GM19324 (cell line): ENCODE results near the gene ALDH3B2.
"Not testable (repeated sequence)": the region's sequence is repeated elsewhere in the genome, so short reads cannot be mapped to it uniquely, and the experiment has no call there.

Experiments used
- ATAC-seq: cut with Tn5 transposase; IDR thresholded peaks from one replicate; pipeline ENCODE4 v1.9.1; 2021; ENCODE audit warnings: mild to moderate bottlenecking, moderate library complexity; ENCODE audit not compliant: unreplicated experiment, low FRiP score

The ALDH3B2 gene

DNA sequence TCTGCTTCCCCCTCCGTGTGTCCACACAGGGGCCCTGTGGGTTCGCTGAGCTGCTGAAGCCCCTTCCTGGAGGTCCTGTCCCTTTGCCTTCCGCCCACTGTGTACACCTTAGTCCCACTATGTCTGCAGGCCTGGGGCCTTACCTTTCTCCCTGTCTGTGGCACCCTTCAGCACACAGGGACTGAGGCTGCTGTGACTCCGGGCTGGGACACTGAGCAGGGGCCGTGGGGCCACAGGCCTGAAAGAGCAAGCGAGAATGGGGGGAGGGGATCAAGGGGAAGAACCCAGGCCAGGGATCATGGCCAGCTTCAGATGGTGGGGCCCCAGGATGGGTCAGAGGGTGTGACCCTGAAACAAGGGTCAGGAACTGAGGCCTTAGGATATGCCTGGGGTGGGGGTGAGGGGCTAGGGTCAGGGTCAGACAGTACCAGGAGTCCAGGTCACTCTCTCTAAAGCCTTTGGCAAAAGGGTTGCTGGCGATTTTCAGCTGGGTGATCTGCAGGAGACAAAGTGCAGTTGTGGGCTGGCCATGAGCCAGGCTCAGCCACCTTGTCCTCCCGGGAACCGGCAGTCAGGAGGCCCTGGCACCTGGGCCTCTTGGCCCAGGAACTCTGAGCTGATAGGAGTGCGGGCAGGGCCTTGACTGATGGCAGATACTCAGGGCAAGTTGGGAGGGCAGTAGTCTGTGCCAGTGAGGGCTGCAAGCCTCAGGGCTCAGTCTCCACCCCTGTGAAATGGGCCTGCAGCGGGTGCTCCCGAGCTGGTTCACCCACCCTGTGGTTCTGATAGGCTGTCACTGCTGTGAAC is 42.0 kb downstream of the ALDH3B2 start:
- no peak for ATAC-seq

DNA sequence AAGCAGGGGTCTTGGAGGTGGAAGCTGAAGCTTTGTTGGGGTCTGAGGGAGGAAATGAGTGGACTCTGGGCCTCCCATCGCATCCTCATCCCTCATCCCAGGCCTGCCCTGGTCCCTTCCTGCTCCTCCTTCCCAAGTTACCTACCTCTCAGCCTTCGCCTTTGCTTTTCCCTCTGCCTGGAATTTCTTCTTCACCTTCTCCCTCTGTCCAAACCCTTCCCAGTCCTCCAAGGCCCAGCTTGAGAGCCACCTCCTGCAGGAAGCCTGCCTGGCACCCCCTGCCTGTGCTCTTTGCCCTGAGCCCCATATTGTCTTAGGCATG is 42.6 kb downstream of the ALDH3B2 start:
- no peak for ATAC-seq

DNA sequence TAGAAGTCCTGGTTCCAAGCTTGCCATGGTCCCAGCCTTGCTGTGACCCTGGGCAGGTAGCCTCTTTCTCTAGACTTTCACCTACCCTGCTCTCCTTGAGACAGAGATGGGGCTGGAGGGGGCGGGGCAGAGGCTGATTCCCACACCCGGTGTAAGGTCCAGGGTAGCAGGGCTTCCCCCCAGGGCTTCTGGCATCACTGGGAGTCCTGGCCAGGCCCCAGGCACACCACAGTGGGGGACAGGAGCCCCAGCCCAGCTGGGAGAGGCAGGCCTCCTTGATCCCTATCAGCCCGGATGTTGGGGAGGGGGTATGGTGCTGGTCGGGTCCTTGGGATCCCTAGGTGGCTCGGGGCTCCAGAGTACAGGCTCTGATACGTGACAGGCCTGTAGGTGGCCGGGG is 43.0 kb downstream of the ALDH3B2 start:
- ATAC-seq: no peak

DNA sequence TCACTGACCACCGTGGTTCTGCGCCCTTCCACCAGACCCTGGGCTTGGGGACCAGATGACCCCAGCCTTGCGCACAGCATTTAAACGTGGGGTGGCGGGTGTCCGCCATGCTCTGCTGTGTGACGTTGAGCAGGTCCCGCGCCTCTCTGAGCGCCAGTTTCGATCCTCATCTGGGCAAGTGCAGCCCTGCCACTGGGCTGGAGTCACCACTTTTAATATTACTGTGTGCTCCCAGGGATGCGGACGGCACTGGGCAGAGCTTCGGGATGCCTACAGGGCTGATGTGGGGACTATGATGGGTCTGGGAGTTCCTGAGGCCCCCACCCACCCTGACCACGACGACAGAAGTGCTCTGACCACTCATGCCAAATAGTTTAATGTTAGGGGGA is 43.5 kb downstream of the ALDH3B2 start:
- no peak for ATAC-seq

DNA sequence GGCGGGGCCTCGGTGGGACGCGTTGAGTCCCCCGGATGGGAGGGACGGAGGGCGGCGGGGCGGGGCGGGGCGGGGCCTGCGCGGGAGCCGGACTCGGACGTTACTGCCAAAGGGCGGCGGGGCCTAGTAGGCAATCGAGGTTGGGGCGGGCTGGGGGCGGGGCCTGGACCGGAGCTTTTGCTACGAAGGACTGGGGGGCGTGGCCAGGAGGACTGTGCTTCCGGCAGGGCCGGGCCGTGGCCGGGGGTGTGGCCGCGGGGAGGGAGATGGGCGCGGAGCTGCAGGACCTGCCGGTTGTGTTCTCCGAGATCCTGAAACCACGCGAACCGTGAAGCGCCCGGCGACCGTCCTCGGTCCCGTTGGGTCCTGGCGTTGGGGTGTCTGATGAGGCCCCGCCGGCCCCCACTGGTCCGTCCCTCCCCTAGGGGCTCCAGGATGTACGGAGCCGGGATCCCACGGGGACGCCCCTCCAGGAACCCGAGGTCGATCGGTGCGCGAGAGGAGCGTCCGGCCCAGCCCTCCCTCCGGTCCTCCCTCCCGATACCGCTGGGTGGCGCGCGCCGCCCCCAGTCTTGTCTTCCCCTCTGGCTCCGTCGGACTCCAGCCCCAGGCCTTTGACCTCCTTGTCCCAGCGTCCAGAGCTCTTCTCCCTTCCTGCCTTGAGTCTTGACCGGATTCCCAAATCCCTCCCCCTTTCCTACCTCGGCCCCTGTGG is 44.0 kb downstream of the ALDH3B2 start:
- peak; percentile 64 for ATAC-seq

DNA sequence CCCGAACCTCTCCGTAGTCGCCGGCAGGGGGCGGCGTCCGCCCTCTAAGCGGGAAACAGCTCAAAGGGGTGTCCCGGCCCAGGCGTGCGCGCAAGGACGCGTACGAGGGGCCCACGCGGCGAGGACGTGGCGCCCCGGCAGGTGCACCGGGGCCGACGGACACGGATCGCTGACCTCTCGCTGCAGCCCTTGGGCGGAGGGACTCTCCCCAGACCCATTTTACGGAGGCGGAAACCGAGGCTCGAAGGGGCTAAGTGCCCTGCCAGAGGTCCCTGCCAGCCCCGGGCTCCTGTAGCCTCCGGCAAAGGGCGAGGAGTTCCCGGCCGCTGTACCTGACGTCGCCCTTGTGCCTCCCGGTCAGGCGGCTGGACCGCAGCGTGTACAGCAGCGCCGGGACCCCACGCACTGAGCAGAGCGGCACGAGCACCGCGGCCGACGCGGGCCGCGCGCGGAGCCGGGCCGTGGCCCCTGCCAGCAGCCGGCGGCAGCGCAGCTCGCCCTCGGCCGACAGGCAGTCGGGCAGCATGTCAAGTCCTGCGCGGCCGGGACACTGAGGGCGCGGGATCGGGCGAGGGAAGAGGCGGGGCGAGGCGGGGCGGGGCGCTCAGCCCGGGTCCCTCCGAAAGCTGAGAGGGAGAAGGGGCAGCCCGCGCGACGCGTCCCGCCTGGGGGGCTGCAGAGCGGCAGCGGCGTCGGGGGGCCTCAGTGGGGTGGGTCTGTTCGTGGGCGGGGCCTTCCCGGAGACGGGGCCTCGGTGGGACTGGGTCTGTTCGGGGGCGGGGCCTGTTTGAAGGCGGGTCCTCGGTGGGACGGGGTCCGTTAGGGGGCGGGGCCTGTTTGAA is 44.8 kb downstream of the ALDH3B2 start, which contains the start of gene NUDT8:
Gene NUDT8 (minus strand): TSS at position 552 of the 842 bp plus-strand sequence. CDS start 26 bp downstream, at position 526.
- peak; percentile 43 for ATAC-seq

DNA sequence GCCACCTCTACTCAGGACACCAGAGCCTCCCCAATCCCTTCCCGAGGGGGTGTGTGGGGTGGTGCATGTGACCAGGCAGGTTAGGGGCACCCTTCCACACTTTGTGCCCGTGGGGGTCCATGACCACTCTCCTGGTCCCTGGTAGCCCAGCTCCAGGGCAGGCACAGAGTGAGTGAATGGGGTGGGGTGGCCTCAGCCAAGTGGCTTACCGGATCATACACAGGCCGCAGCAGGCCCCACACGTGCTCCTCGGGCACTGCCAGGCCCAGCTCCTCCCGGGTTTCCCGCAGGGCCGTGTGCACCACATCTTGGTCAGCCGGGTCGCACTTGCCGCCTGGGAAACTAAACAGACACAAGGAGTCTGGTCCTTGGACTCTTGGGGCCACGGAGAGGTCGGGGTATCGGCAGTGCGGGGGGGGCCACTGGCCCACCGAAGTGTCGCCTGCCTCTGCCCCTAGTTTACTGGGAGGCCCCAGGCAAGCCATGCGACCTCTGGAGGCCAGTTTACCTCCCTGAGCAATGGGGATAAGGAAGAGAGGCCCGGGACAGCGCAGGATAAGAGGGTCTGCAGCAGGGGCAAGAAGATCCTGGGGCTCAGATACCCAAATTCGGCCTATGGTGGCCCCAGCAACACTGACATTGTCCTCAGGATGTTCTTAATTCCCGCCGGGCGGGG is 45.6 kb downstream of the ALDH3B2 start:
- no peak for ATAC-seq

DNA sequence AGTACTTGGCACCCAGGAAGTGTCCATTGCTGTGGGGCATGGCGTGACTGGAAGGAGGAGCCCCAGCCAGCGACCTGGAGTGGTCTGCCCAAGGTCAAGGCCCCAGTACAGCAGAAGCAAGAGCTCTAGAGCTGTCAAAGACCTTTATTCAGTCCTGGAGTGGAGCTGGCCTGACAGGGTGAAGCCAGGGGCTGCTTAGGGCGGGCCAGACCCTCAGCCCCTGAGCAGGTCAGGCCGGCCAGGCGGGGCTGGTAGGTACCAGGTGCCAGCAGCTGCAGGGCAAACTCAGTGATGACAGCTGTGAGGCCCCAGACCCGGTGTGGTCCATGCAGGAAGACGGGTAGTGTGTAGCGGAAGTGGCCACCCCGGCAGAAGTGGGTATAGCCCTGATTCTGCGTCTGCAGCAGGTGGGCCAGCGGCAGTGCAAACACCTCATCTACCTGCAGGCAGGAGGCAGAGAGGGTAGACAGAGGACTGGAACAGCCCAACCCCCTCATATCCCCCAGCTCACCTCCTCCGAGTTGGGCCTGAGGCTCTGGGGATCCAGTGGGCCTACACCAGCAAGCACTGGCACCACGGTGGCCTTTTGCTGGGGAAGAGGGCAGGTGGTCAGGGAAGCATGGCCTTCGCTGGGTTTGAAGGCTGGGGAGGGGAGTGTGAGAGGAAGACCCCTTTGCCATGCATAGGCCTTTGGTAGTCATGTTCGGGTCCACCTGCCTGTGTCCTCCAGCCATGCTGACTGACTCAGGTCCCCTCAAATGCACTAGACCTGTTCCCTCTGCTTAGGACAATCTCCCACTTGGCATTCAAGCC is 46.4 kb downstream of the ALDH3B2 start:
- ATAC-seq: no peak

DNA sequence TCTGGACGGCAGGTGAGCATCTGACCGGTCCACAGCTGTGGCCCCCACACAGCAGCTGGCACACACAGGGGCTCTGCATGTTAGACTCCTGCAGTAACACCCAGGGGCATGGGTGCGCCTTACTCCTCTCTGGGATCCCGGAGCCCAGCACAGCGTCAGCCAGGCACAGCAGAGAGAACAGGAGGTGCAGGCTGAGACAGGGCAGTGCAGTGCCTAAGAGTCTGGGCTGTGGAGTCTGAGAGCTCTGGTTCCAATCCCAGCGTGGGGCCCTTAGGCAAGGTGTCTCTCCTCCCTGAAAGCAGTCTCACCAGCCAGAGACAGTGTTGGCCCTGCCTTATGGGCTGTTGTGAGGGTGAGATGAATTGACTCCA is 47.0 kb downstream of the ALDH3B2 start:
- no peak for ATAC-seq

DNA sequence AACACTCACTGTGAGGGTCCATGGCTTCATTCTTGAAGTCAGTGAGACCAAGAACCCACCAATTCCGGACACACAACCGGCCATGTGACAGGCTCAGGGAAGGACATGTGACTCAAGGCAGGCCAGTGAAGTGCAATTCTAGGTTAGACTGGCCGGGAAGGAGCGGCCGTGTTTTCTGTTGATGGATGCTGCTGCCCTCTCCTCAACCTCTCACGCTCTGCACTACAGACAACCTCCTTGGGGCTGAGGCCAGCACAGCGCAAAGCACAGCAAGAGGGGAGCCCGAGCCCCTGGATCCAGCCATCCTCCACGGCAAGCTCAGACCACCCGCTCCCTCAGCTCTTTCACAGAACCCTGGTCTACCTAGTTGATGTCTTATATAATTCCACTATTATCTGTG is 47.5 kb downstream of the ALDH3B2 start:
- no peak for ATAC-seq

DNA sequence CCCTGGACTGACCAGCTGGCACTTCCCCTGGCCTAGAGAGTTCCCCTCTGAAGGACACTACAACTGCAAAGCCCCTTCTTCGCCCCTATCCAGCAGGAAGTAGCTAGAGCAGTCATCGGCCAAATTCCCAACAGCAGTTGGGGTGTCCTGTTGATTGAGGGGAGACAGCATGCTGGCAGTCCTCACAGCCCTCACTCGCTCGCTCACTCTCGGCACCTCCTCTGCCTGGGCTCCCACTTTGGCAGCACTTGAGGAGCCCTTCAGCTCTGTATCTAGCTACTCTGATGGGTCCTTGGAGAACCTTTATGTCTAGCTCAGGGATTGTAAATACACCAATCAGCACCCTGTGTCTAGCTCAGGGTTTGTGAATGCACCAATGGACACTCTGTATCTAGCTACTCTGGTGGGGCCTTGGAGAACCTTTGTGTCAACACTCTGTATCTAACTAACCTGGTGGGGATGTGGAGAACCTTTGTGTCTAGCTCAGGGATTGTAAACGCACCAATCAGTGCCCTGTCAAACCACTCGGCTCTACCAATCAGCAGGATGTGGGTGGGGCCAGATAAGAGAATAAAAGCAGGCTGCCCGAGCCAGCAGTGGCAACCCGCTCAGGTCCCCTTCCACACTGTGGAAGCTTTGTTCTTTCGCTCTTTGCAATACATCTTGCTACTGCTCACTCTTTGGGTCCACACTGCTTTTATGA is 48.1 kb downstream of the ALDH3B2 start:
- ATAC-seq: not testable (repeated sequence)

DNA sequence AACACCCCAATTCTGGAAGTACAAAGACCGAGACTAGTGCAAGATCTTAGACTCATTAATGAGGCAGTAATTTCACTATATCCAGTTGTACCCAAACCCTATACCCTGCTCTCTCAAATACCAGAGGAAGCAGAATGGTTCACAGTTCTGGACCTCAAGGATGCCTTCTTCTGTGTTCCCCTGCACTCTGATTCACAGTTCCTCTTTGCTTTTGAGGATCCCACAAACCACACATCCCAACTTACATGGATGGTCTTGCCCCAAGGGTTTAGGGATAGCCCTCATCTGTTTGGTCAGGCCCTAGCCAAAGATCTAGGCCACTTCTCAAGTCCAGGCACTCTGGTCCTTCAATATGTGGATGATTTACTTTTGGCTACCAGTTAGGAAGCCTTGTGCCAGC is 50.6 kb downstream of the ALDH3B2 start:
- not testable (repeated sequence) for ATAC-seq

DNA sequence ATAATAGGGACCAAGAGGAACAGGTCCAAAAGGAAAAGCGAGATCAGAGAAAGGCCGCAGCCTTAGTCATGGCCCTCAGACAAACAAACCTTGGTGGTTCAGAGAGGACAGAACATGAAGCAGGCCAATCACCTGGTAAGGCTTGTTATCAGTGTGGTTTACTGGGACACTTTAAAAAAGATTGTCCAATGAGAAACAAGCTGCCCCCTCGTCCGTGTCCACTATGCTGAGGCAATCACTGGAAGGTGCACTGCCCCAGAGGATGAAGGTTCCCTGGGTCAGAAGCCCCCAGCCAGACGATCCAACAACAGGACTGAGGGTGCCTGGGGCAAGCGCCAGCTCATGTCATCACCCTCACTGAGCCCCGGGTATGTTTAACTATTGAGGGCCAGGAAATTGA is 51.5 kb downstream of the ALDH3B2 start:
- not testable (repeated sequence) for ATAC-seq

DNA sequence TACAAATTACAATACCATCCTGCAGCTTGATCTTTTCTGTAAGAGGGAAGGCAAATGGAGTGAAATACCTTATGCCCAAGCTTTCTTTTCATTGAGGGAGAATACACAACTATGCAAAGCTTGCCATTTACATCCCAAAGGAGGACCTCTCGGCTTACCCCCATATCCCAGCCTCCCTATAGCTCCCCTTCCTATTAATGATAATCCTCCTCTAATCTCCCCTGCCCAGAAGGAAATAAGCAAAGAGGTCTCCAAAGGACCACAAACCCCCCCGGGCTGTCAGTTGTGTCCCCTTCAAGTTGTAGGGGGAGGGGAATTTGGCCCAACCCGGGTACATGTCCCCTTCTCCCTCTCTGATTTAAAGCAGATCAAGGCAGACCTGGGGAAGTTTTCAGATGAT is 52.5 kb downstream of the ALDH3B2 start:
- not testable (repeated sequence) for ATAC-seq

DNA sequence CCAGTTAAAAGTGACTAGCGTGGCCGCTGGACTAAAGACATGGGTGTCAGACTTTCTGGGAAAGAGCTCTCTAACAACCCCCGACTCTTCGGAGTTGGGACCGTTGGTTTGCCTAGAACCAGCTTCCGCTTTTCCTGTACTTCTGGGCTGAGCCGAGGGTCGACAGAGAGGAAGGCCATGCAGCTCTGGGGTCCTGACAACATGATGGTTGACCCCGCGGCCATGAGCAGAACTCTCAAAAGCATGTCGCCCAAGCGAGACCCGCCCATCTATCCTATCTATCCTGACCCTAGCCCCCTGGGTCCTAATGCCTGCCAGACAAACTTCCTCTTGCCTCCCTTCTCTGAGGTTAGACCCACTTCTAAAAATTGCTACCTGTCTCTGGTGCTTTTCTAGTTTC is 53.8 kb downstream of the ALDH3B2 start:
- ATAC-seq: not testable (repeated sequence)

DNA sequence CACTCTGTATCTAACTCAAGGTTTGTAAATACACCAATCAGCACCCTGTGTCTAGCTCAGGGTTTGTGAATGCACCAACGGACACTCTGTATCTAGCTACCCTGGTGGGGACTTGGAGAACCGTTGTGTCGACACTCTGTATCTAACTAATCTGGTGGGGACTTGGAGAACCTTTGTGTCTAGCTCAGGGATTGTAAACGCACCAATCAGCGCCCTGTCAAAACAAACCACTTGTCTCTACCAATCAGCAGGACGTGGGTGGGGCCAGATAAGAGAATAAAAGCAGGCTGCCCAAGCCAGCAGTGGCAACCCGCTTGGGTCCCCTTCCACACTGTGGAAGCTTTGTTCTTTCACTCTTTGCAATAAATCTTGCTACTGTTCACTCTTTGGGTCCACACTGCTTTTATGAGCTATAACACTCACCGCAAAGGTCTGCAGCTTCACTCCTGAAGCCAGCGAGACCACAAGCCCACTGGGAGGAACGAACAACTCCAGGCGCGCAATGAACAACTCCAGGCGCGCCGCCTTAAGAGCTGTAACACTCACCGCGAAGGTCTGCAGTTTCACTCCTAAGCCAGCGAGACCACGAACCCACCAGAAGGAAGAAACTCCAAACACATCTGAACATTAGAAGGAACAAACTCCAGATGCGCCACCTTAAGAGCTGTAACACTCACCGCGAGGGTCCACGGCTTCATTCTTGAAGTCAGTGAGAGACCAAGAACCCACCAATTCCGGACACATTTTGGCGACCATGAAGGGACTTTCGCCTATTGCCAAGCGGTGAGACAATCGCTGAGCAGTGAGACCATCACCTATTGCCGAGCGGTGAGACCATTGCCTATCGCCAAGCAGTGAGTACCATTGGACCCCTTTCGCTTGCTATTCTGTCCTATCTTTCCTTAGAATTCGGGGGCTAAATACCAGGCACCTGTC is 54.5 kb downstream of the ALDH3B2 start:
- ATAC-seq: not testable (repeated sequence)

DNA sequence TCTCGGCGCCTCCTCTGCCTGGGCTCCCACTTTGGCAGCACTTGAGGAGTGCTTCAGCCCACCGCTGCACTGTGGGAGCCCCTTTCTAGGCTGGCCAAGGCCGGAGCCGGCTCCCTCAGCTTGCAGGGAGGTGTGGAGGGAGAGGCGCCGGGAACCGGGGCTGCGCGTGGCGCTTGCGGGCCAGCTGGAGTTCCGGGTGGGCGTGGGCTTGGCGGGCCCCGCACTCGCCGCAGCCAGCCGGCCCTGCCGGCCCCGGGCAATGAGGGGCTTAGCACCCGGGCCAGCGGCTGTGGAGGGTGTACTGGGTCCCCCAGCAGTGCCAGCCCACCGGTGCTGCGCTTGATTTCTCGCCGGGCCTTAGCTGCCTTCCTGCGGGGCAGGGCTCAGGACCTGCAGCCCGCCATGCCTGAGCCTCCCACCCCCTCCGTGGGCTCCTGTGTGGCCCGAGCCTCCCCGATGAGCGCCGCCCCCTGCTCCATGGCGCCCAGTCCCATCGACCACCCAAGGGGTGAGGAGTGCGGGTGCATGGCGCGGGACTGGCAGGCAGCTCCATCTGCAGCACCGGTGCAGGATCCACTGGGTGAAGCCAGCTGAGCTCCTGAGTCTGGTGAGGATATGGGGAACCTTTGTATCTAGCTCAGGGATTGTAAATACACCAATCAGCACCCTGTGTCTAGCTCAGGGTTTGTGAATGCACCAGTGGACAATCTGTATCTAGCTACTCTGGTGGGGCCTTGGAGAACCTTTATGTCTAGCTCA is 55.3 kb downstream of the ALDH3B2 start:
- not testable (repeated sequence) for ATAC-seq
